Transverse colon (tissue), 4 donors: Measurements from ENCODE around the gene VCAM1. TPM values are rescaled to one million over a fixed set of nuclear protein-coding genes. Genes with fewer than 3 reads are reported as not detected.

Experiments used
- DNase-seq: peaks from one replicate; pipeline ENCODE4 v3.0.0-alpha.2; 2019
- H3K27ac ChIP-seq, 4 donors: fragments of 200-600 bp; sonication (generic); 2 replicates each; pipeline ENCODE4 v1.5.1; 2016 to 2018; ENCODE audit warnings: inconsistent platforms in 4 of 4
- H3K27me3 ChIP-seq: fragments of 200-600 bp; sonication (generic); 2 replicates; pipeline ENCODE4 v1.5.1; 2017; ENCODE audit warnings: inconsistent platforms
- H3K36me3 ChIP-seq, 4 donors: fragments of 200-600 bp; sonication (generic); 2 replicates each; pipeline ENCODE4 v1.5.1; 2017 to 2019; ENCODE audit warnings: inconsistent platforms in 4 of 4
- H3K4me1 ChIP-seq, 4 donors: fragments of 200-600 bp; sonication (generic); 2 replicates each; pipeline ENCODE4 v1.5.1; 2017 to 2020; ENCODE audit warnings: inconsistent platforms in 4 of 4
- H3K4me3 ChIP-seq, 4 donors: fragments of 200-600 bp; sonication (generic); 1 replicate in 1 of 4; 2 replicates in 3 of 4; pipeline versions ENCODE4 v1.5.1 to v1.6.1; 2017 to 2019; ENCODE audit warnings: inconsistent platforms in 4 of 4
- H3K9me3 ChIP-seq, 2 donors: fragments of 200-600 bp; sonication (generic); 2 replicates each; pipeline ENCODE4 v1.5.1; 2017 to 2019; ENCODE audit warnings: inconsistent platforms in 2 of 2
- CTCF ChIP-seq, 5 experiments: fragments of 200-600 bp in 3 of 5; fragments of 450-650 bp in 2 of 5; sonication (generic) in 3 of 5; IDR thresholded peaks; 1 replicate in 2 of 5; 2 replicates in 3 of 5; pipeline ENCODE4 v1.5.1; 2016 to 2017; ENCODE audit warnings: antibody characterized with exemption in 5 of 5, inconsistent platforms in 3 of 5, mild to moderate bottlenecking in 2 of 5, moderate library complexity in 1 of 5
- EP300 ChIP-seq: sonication (generic); formaldehyde crosslinking; IDR thresholded peaks from one replicate; pipeline ENCODE4 v1.6.1; 2017; ENCODE audit warnings: antibody characterized with exemption, low read depth
- POLR2A ChIP-seq: fragments of 450-650 bp; IDR thresholded peaks from one replicate; pipeline ENCODE4 v1.6.1; 2016; ENCODE audit warnings: antibody characterized with exemption, mild to moderate bottlenecking, moderate library complexity
- POLR2AphosphoS5 ChIP-seq, 3 donors: sonication (generic); formaldehyde crosslinking; IDR thresholded peaks; one replicate each; pipeline ENCODE4 v1.6.1; 2016; ENCODE audit warnings: antibody characterized with exemption in 3 of 3
- WGBS, 2 donors: methylation state at CpG; one replicate each; pipeline ENCODE4 v1.1.5; 2018; ENCODE audit warnings: low coverage in 1 of 2; 5-methylcytosine and 5-hydroxymethylcytosine counted together
- in situ Hi-C, 4 donors: fragments of 200-750 bp; cut with MboI; loops; one replicate each; pipeline versions ENCODE4 v1.15.0 to v1.15.1; 2017; ENCODE audit warnings: low sequenced_read_pairs in 3 of 4, low pct_ligation_motif_present in 1 of 4, low pct_unique_long_range_greater_than_20kb in 1 of 4
- intact Hi-C: fragments of 100-400 bp; cut with DNase I; formaldehyde crosslinking; loops from one replicate; pipeline ENCODE4 v1.15.1; 2023; ENCODE audit warnings: low total_unique reads
- total RNA-seq, 4 donors: library from RNA; depleted of rRNA; stranded (reverse); fragments of >200 nt; gene quantifications; one replicate each; pipeline ENCODE4 v1.1.0, GENCODE V29; 2016

Gene VCAM1
- total RNA-seq, 4 donors from 2014 or later: 1.5 to 8.4 (median 5.1) TPM

DNA sequence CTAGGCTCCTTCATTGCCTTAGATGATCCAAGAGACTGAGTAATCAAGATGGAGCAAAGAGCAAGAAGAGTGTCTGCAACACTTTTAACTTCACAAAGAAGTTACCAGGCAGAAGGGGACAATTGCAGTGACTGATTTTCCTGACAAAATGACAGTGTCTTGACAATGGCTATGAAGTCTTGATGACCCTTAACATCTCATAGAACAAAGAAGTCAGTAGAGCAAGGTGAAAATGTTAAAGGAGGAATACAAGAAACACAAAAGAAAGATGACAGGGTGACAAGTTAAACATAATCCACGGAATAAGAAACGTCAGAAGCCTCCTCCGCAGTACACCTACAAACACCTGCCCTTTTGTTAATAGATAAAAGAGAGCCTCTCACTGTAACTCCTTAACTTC, 15.1 kb upstream of the VCAM1 start:
- no peak for DNase-seq
- H3K27ac ChIP-seq: no peak overlapping the region
- WGBS, 2 donors: 46 to 54% methylated on average over 3 of the region's 3 CpGs
- no peaks in the 10 kb centered on the region for H3K27me3 ChIP-seq
- no peak for TF ChIP-seq EP300
- TF ChIP-seq POLR2A: no peak
- TF ChIP-seq POLR2AphosphoS5 (IDR thresholded peaks at IDR 0.05): no peak
- no peak for TF ChIP-seq CTCF (IDR thresholded peaks at IDR 0.05)
- intact Hi-C loops (no loop called here), in situ Hi-C loops (no loop called here)
- H3K4me3 ChIP-seq: no peak overlapping the region
- H3K36me3 ChIP-seq: no peaks in the 10 kb centered on the region
- no peaks in the 10 kb centered on the region for H3K9me3 ChIP-seq
- H3K4me1 ChIP-seq: no peaks in the 10 kb centered on the region

GRCh38 chr1:100706296-100706695, 13.2 kb upstream of the VCAM1 start:
- DNase-seq: no peak
- H3K9me3 ChIP-seq: no peaks in the 10 kb centered on the region
- no peak overlapping the region for H3K4me3 ChIP-seq
- H3K27ac ChIP-seq: no peak overlapping the region
- intact Hi-C loops: no loop called here
- no peak for TF ChIP-seq CTCF (IDR thresholded peaks at IDR 0.05)
- H3K4me1 ChIP-seq: no peaks in the 10 kb centered on the region
- WGBS, 2 donors: 88 to 91% methylated on average over 1 of the region's 1 CpG
- no peaks in the 10 kb centered on the region for H3K36me3 ChIP-seq
- no peaks in the 10 kb centered on the region for H3K27me3 ChIP-seq
- in situ Hi-C loops: no loop called here

- WGBS, 2 donors: 91 to 100% methylated on average over 1 of the region's 1 CpG
- Histone ChIP-seq H3K4me1 (no peaks in the 10 kb centered on the region), H3K4me3 (no peak overlapping the region), H3K36me3 (no peaks in the 10 kb centered on the region), H3K9me3 (no peaks in the 10 kb centered on the region), H3K27me3 (no peaks in the 10 kb centered on the region), H3K27ac (no peak overlapping the region)
- TF ChIP-seq POLR2A (no peak), CTCF (IDR thresholded peaks at IDR 0.05) (no peak), EP300 (no peak), POLR2AphosphoS5 (IDR thresholded peaks at IDR 0.05) (no peak)
- in situ Hi-C loops: no loop called here
- intact Hi-C loops: no loop called here
- DNase-seq: no peak
Measured at GRCh38 chr1:100706856-100707255, 12.7 kb upstream of the VCAM1 start.

GRCh38 chr1:100708476-100709062, 11.0 kb upstream of the VCAM1 start:
- WGBS, 2 donors: 49 to 65% methylated on average over 2 of the region's 2 CpGs

More at GRCh38 chr1:100708476-100709062, 11.0 kb upstream of the VCAM1 start:
- no peaks in the 10 kb centered on the region for H3K27me3 ChIP-seq
- no peak overlapping the region for H3K4me3 ChIP-seq
- intact Hi-C loops (no loop called here), in situ Hi-C loops (no loop called here)
- H3K9me3 ChIP-seq: no peaks in the 10 kb centered on the region
- TF ChIP-seq POLR2AphosphoS5 (IDR thresholded peaks at IDR 0.05) (no peak), CTCF (IDR thresholded peaks at IDR 0.05) (no peak), POLR2A (no peak), EP300 (no peak)
- H3K27ac ChIP-seq: no peak overlapping the region
- H3K36me3 ChIP-seq: no peaks in the 10 kb centered on the region
- DNase-seq: no peak
- H3K4me1 ChIP-seq: no peaks in the 10 kb centered on the region
